HG03460 (cell line): Measurements from ENCODE around the gene TRIP13.
"Not testable (repeated sequence)": the region's sequence is repeated elsewhere in the genome, so short reads cannot be mapped to it uniquely, and the experiment has no call there.

Source experiments
- ATAC-seq: cut with Tn5 transposase; IDR thresholded peaks from one replicate; pipeline ENCODE4 v1.9.1; 2021; ENCODE audit not compliant: unreplicated experiment

TRIP13 gene

GRCh38 chr5:871596-872298 lies 20.9 kb upstream of the TRIP13 start:
- no peak for ATAC-seq

- ATAC-seq, result no peak
Observed at GRCh38 chr5:872301-872700, 20.4 kb upstream of the TRIP13 start.

GRCh38 chr5:873328-873727 lies 19.4 kb upstream of the TRIP13 start:
- ATAC-seq, result no peak

- ATAC-seq, result no peak
Observed at GRCh38 chr5:875931-876330, 16.8 kb upstream of the TRIP13 start.

- ATAC-seq, result no peak
Observed at GRCh38 chr5:876398-877365, 16.0 kb upstream of the TRIP13 start.

GRCh38 chr5:878125-878524 lies 14.6 kb upstream of the TRIP13 start:
- ATAC-seq, result no peak

GRCh38 chr5:878677-879076 lies 14.0 kb upstream of the TRIP13 start:
- not testable (repeated sequence) for ATAC-seq

GRCh38 chr5:880816-881550 lies 11.7 kb upstream of the TRIP13 start:
- no peak for ATAC-seq

- ATAC-seq, result no peak
Observed at GRCh38 chr5:881551-881935, 11.1 kb upstream of the TRIP13 start.

GRCh38 chr5:882253-883183 lies 10.2 kb upstream of the TRIP13 start:
- no peak for ATAC-seq

- no peak for ATAC-seq
Observed at GRCh38 chr5:883475-884181, 9.1 kb upstream of the TRIP13 start.

- no peak for ATAC-seq
Observed at GRCh38 chr5:884345-885126, 8.1 kb upstream of the TRIP13 start.

GRCh38 chr5:885127-885442 lies 7.6 kb upstream of the TRIP13 start:
- ATAC-seq, result no peak

- no peak for ATAC-seq
Observed at GRCh38 chr5:885529-885928, 7.2 kb upstream of the TRIP13 start.

- no peak for ATAC-seq
Observed at GRCh38 chr5:886036-886435, 6.6 kb upstream of the TRIP13 start.

- no peak for ATAC-seq
Observed at GRCh38 chr5:886716-887325, 5.9 kb upstream of the TRIP13 start.

GRCh38 chr5:887947-888637 lies 4.6 kb upstream of the TRIP13 start:
- no peak for ATAC-seq

GRCh38 chr5:888638-889035 lies 4.0 kb upstream of the TRIP13 start:
- no peak for ATAC-seq
